GM19463 (cell line): ENCODE data around the gene EIF3D.
"Not testable (repeated sequence)": the region's sequence is repeated elsewhere in the genome, so short reads cannot be mapped to it uniquely, and the experiment has no call there.

Source experiments
- ATAC-seq: cut with Tn5 transposase; IDR thresholded peaks from one replicate; pipeline ENCODE4 v1.9.1; 2021; ENCODE audit warnings: mild to moderate bottlenecking, moderate library complexity; ENCODE audit not compliant: unreplicated experiment

The EIF3D gene

DNA sequence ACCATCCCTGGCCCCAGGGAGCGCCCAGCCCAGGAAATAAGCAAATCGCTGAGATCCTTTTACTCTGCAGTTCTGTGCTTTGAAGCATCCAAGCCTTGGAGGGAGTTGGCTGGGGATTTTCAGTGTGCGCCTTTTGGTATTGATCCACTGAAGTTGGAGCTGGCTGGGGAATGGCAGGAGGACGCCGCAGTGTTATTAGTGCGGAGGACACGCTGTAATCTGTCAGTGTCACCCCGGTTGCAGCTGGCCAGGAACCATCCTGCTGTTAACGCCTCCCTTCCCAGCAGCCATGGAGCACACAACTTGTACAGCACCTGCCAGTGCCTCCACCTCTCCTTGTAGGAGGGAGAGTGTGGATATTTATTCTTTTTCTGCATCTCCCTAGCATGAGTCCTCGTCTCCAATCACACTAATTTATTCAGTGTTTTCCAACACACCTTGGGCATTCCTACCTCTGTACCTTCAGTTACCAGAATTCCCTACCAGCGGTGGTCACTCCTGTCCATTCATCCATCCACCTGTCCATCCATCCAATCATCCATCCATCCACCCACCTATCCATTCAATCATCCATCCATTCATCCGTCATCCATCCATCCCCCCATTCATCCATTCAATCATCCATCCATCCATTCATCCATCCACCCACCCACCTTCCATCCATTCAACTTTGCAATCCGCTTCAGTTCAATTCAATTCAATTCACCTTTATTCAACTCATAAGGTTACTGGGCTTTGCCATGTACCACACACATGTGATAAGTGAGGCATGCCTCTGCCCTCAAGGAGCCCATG, 21.9 kb upstream of the EIF3D start:
- ATAC-seq: no peak

DNA sequence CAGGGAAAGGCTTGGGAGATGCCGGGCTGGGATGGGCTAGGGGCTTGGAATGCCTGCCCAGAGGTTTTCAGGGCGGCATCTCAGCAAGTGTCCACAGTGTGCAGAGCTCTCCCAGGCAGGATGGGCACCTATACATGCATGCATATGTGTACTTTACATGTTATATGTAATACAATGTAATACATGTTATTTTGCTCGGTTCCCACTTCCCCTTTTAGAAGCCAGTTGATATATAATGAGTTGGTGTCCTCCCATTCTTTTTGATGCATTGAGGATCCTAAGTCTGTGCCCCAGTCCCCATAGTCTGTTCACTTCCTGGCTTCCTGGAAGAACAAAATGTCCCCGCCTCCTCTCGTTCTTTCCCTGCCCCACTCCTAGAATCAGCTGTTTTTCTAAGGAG, 20.1 kb upstream of the EIF3D start:
- no peak for ATAC-seq

DNA sequence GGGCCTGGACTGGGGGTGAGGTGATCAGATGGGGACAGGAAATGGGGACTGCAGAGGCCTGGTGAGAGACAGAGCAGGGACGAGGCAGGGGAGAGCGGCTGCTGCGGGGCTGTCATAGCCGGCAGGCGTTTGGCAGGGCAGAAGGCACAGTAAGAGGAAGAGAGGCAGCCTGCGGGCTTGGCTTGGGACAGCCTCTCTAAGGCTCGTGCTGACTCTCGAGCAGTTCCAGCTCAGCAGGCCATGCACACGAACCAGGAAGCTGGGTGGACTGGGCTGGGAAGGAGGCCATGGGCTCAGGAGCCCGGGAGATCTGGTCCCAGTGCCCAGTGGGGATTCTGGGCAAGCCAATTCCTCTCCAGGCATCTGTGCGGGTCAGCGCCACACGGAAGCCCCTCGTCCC, 19.6 kb upstream of the EIF3D start:
- ATAC-seq: no peak

- no peak for ATAC-seq
Measured at GRCh38 chr22:36546932-36547331, 18.0 kb upstream of the EIF3D start.

- no peak for ATAC-seq
Measured at GRCh38 chr22:36546092-36546804, 17.3 kb upstream of the EIF3D start.

DNA sequence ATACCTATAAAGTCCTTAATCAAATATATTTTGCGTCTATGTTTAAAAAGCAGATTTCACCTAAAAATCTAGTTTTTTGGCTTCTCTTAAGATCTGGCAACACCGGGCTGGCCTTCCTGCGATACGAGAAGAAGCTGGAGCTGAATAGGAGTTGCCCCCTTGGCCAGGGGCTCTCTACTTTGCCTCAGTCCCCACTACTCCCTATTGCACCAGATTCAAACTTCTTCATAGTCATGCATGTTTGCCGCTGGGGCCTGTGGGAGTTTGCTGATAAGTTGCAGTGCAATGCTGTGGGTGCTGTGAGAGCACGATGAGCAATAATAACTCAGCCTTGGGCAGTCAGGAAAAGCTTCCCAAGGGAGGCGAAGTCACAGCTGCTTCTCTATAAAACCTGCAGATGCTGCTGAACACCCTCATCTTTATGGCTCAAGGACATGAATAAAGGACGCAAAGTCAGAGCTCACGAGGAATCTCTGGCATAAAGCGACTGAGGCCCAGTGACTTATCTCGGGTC, 15.2 kb upstream of the EIF3D start:
- no peak for ATAC-seq

GRCh38 chr22:36541831-36542411, 13.0 kb upstream of the EIF3D start:
- ATAC-seq: no peak

DNA sequence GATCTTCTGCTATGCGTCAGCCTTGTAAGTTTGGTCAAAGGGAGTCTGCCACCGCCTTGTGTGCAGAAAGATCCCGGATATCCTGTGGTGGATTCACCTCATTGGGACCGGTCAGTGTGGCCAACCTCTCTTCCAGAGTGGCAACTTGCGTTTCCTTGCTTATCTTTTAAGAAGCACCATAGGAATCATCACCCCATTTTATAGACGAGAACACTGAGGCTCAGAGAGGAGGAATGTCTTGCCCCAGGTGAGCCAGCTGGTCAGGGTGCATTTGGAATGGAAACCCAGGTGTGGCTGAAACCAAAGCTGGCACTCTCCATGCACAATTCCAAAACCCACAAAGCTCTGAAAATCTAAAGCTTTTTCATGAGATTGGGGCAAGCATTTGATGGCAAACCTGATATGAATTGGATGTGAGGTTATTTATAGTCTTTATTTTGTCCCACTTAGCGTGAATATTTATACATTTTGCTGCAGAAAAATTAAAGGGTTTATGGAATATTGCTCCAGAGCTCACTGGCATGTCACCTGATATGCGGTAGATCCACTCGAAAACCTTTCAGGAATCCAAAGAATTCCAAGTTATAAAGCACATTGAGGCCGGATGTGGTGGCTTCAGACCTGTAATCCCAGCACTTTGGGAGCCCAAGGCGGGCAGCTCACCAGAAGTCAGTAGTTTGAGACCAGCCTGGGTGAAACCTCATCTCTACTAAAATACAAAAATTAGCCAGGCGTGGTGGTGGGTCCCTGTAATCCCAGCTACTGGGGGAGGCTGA, 12.1 kb upstream of the EIF3D start:
- no peak for ATAC-seq

DNA sequence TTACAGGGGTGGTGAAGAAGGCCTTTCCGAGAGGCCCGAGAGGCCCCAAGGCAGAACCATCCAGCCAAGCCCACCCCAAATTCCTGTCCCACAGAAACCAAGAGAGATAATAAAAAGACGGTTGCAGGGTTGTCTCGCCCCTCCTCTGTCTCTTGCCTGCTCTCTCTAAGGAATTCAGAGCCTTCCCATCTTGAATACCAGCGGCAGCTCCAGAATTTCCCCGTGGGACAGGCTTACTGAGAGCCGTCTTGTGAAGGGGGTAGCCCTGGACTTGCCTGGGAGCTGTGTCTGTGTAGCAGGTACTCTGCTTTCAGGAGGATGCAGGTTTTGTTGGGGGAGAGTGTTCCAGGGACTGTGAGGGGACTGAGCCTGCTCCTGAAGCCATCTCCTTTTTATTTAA, 9.6 kb upstream of the EIF3D start:
- no peak for ATAC-seq

DNA sequence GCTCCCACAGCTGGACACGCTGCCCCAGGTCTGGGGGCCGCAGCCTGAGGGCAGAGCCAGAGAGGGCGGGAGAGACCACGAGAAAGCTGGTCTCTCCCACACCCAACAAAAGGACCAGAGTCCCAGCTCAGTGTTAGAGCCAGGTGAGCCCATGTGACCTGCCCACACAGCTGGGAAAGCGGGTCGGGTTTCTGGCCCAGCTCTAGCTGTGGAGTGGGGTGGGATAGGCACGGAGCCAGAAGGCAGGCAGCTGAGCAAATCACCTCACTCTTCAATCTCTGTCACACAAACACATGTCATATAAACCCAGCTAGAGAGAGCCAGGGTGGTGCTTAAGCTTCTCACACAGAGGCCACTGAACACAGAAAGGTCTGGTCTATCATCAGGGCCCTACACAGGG, 7.8 kb upstream of the EIF3D start:
- ATAC-seq: no peak

GRCh38 chr22:36533320-36533719, 4.4 kb upstream of the EIF3D start:
- not testable (repeated sequence) for ATAC-seq

- ATAC-seq: no peak
Measured at GRCh38 chr22:36532466-36532865, 3.5 kb upstream of the EIF3D start.

DNA sequence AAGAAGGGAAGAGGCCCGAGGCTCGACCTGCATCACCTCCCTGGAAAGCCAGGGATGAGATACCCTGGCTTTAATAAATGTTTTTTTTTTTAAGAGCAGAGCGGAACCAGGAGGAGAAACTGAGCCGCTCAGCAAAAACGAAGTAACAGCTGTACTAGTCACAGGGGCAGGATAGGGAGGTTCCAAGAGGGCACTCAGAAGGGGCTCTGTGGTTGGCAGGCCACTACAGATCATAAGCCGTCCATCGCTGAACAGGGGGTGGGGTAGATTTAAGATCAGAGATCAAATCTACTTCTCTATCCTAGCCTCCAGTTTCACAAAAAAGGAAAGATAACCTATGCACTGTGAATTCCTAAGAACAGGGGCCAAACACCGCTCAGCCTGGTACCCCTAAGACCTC, 625 bp downstream of the EIF3D start:
- ATAC-seq: no peak

GRCh38 chr22:36522662-36523061, 6.3 kb downstream of the EIF3D start:
- ATAC-seq: no peak

- no peak for ATAC-seq
Measured at GRCh38 chr22:36520423-36520822, 8.5 kb downstream of the EIF3D start.

DNA sequence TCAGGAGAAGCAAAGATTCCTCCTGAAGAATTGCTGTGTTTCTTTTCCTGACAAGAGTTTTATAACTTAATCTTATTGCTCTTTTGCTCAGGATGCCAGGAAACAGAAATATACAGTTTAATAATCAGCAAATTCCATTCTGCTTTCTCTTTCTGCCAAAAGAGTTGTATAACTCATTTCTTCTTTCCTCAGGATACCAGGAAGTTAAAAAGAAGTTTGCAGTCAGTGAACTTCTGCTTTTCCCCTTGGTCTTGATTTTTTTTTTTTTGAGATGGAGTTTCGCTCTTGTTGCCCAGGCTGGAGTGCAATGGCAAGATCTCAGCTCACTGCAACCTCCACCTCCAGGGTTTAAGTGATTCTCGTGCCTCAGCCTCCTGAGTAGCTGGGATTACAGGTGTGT, 9.1 kb downstream of the EIF3D start:
- ATAC-seq: not testable (repeated sequence)

- ATAC-seq: no peak
Measured at GRCh38 chr22:36514766-36515165, 14.2 kb downstream of the EIF3D start.

GRCh38 chr22:36512991-36513390, 16.0 kb downstream of the EIF3D start:
- ATAC-seq: no peak

DNA sequence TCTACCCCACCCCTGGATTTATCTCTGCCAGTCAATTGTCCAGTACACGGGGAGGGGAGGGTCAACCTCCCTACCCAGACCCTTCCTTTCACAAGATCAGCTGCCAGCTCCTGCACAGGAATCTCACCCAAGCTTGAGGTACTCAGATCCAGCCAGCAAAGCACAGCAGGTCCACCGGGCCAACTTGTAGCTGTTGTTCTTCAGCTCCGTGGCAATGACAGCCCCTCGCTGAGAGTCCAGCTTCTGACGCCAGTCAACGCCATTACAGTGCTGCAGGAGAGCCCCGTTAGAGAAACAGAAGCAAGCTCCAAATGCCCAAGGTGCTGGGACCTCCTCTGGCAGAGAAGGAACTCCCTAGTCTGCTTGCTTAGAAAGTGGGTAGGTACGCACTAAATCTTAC, 16.6 kb downstream of the EIF3D start:
- no peak for ATAC-seq

GRCh38 chr22:36510966-36511881, 17.7 kb downstream of the EIF3D start:
- no peak for ATAC-seq
